NCI-H1694 treated with DMSO at 0.1 percent for 48 hours (cell line): Measurements from ENCODE around the gene ACKR2.

Source experiments
- DNase-seq: peaks from one replicate; lab custom pipeline; 2025; lab: John Stamatoyannopoulos, UW

The ACKR2 gene

DNA sequence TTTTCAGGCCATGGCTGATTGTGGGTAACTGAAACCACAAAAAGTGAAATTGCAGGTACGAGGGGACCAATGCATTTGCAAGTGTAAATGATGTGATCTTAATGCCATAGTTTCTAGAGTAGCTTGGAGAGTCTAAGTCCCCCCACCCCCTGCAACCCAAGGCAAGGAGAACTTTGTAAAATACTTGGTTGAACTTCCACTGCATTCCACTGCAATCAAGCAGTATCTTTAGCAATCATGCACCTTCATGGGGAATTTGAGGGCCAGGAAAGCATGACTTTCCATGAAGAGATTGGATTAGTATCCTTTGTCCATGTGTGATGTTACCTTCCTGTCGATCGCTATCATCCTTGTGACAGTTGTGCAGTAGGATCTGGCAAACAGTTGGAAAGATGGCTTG, 77.8 kb downstream of the ACKR2 start:
- DNase-seq, result no peak

DNA sequence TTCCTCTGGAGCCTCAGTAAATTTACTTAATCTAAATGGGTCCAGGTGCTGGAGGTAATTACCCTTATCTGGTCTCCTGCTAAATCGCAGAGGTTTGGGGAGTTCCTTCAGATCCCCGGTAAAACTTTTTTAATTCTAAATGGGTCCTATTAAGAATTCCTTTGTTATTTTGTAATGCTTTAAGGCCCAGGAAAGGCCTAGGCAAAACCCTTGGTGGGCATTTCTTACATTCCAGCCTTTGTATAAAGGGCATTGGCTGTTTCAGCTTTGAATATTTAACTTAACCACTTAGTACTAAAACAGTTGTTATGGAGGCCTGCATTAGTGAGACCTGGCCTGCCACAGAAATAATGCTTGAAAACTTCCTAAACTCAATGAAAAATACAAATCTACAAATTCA, 81.8 kb downstream of the ACKR2 start:
- no peak for DNase-seq

DNA sequence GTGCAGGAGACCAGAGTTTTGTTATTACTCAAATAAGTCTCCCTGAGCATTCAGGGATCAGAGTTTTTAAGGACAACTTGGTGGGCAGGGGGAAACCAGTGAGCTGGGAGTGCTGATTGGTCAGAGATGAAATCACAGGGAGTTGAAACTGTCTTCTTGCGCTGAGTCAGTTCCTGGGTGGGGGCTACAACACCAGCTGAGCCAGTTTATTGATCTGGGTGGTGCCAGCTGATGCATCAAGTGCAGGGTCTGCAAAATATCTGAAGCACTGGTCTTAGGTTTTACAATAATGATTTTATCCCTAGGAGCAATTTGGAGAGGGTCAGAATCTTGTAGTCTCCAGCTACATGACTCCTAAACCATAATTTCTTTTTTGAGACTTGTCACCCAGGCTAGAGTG, 82.9 kb downstream of the ACKR2 start:
- DNase-seq, result no peak

DNA sequence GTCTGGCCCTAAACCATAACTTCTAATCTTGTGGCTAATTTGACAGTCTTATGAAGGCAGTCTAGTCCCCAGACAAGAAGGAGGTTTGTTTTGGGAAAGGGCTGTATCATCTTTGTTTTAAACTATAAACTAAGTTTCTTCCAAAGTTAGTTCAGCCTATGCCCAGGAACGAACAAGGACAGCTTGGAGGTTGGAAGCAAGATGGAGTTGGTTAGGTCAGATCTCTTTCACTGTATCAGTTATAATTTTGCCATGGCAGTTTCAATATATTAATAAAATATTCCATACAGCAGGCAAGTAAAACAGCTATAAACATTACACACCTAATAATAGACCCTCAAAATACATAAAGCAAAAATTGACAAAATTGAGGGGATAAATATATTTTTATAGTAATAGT, 83.6 kb downstream of the ACKR2 start:
- DNase-seq, result no peak

DNA sequence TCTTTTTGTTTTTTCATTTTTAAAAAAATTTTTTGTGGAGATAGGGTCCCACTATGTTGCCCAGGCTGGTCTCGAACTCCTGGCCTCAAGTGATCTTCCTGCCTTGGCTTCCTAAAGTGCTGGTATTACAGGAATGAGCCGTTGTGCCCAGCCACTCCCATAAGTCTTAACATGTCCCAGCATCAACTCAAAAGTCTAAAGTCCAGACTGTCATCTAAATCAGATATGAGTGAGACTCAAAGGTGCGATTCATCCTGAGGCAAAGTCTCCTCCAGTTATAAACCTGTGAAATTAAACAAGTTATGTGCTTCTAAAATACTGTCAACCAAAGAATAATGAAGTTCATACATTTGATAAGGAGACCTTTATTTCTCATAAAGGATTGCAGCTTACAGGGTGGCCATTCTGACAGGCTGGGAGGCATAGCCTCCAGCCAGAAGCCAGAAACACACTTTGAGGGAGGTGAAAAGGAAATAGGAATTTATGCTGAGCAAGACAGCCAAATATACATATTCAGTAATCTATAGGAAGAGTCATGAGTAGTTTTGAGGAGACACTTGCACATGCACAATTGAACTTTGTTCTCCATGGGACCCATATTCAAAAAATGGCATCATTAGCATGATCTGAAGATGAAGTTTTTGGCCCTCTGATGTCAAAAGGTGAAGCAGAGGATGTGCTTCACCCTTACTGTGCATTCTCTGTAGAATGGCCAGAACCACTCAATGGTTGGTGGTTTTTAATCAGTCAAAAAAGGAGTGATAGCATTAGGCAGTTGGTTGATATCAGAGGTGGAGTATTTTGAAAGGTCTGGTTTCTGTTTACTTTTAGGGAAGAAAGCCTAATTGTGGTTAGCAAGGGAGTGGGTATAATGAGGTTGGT, 85.7 kb downstream of the ACKR2 start:
- DNase-seq, result no peak

DNA sequence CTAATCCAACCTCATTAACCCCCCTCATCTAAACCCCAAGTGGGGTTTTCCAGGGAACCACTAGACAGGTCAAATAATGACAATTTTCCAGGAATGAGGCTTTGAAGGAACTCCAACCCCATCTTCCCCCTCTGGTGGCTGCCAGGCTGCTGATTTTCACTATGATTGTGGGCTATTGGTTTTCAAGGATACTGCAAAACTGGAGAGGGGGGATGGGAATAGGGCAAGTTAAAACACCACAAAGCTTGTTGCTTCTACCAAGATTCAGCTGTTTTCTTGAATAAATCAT, 86.3 kb downstream of the ACKR2 start:
- no peak for DNase-seq

DNA sequence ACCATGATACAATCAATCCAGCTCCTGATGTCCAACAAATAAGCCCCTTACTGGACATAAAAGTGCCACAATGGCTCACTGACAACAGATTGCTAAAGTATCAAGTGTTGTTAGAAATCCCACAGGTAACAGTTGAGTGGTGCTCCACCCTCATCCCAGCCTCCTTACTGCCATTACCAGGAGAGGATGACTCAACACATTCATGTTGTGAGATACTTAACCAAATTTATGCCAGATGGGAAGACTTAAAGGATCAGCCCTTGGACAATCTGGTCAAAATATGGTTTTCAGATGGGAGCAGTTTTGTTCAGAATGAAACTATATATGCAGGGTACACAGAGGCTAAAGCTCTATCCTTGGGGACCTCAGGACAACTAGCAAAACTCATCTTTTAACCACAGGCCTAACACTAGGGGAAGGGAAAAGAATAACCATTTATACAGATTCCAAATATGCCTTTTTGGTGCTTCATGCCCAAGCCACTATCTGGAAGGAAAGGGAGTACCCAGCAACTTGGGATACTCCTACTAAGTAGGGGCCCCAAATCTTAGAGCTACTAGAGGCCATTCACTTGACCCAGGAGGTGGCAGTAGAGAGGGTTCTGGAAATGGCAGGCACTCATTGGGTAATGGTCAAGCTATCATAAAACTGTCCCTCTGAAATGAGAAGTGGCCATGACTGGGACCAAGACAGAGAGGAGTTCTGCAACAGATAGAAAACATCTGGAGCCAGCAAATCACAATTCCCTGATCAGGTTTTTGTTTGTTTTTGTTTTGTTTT, 89.8 kb downstream of the ACKR2 start:
- no peak for DNase-seq

DNA sequence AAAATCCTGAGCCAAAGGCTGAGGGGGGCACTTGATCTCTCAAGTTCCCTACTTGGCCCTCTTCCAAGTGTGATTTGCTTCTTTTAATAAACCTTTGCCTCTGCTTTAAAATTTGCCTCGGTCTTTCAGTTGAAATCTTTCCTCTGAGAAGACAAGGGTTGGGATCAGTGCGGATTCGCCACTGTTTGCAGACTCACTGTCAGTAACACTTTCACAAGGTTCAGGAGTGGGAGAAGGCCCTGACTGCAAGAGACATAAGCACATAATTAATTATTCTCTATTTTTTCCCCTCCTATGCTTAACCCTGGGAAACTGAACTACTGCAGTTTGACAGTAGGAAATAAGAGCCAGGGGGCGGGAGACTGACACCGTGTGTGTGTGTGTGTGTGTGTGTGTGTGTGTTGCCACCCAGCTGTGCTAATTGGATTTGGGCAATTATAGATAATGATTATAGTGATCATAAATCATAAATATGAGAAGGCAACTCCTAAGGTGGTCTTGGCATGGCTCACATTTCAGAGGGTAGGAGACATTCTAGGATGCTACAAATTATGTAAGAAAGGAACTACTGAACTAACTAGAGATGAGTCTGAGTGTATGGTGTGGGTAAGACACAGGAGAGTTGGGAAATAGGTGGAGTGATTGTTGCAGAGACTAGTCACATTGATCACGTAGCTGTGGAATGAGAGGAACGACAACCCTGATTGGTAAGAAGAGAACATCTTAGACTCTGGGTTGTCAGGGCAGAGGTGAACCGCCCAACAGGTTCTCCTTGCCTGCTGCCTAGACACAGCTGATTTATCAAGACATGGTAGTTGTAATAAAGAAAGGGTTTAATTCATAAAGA, 91.2 kb downstream of the ACKR2 start:
- DNase-seq, result no peak

DNA sequence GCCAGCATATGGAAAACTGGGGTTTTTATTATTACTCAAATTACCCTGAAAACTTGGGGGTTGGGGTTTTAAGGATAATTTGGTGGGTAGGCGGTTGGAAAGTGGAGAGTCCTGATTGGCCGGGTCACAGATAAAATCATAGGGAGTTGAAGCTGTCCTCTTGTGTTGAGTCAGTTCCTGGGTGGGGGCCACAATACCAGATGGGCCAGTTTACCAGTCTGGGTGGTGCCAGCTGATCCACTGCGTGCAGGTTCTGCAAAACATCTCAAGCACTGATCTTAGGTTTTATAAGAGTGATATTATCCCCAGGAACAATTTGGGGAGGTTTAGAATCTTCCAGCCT, 91.8 kb downstream of the ACKR2 start:
- DNase-seq, result no peak

DNA sequence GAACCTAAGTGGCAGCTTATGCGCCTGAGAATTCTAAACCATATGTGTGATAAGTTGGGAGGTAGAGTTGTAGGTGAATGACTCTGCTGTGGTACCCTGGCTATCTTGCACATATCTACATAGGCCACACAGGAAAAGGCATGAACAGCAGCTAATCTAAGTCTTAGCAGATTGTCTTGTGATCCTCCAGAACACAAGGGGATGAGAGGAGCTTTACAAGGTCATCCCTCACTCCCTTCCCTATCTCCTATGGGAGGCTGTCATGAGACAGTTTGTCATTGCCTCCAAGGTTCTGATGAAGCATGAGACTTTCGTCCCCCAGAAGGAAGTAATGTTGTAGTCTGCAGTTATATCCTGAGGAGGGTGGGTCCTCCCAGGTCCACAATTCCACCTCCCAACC, 93.0 kb downstream of the ACKR2 start:
- DNase-seq, result no peak

DNA sequence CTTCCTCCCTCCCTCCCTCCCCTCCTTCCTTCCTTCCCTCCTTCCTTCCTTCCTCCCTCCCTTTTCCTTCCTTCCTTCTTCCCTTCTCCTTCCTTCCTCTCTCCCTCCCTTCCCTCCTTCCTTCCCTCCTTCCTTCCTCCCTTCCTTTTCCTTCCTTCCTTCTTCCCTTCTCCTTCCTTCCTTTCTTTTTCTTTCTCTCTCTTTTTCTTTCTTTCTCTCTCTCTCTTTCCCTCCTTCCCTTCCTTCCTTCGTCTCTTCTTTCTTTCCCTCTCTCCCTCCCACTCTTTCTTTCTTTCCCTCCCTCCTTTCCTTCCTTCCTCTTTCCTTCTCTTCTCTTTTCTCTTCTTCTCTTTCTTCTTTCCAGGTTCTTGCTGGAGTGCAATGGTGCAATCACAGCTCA, 94.8 kb downstream of the ACKR2 start:
- DNase-seq, result no peak

DNA sequence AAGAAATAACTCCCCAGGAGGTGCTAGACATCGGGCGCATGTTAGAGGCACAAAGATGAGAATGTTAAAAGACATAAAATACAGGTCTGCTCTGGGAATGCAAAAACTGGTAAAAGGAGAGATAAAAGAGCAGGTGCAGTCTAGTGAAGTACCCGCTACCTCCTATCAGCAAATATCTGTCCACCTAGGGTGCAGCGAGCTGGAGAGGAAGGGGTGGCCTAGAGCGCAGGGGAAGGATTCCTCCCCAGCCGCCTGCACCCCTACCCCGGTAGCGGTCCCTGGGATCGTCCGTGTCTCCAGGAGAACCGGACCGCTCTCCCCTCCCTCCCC, 96.5 kb downstream of the ACKR2 start:
- DNase-seq, result no peak

DNA sequence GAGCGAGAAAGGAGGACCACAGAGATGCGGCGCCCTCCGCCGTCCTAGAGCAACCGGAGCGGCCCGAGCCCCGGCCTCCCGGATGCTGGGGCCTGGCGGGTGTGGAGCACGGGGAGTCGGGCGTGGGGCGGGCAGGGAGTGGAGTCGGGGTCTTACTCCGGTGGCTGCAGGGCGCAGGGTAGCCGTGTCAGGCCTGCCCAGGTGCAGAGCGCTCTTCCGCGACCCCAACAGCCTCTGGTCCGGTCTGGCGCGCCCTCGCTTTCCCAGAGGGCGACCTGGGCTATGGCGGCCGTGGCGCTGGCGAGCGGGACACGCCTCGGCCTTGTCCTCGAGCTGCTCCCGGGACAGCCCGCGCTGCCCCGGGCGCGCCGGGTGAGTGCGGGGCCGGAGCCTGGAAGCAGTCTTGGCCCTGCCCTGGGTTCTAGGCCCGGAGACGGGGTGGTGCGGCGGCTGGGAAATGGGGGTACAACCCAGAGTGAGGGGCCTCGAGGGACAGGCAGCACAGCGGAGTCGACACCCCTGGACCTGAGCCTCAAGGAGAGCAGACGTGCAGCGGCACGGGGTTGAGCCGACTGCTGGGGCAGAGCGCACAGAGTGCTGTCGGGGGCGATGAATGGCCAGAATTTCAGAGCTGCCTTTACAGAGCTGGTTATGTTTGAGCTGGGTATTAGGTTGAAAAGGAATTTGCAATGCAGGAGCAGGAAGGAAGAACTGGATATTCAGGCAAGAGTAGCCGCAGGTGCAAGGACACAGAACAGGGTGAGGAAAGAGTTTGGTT, 97.0 kb downstream of the ACKR2 start, which contains the start of gene ZNF662:
ZNF662 (plus strand) TSS at position 73 of the 778 bp plus-strand sequence. CDS start 1,973 bp downstream, outside the sequence.
- no peak for DNase-seq

DNA sequence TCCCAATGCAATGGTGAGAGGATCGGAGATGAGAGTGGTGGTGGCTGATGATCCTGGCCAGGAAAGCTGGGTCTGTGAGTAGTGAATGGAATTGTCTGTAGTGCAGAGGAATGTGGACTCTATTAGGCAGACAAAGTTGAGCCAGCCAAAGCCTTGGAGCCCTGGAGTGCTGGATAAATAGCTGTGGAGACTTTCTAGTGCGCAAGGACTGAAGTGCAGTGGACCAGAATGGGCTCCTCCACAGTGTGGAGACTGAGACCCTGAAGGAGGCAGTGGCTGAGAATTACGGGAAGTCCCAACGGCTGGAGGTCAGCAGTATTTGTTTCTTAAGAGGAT, 97.6 kb downstream of the ACKR2 start:
- no peak for DNase-seq

DNA sequence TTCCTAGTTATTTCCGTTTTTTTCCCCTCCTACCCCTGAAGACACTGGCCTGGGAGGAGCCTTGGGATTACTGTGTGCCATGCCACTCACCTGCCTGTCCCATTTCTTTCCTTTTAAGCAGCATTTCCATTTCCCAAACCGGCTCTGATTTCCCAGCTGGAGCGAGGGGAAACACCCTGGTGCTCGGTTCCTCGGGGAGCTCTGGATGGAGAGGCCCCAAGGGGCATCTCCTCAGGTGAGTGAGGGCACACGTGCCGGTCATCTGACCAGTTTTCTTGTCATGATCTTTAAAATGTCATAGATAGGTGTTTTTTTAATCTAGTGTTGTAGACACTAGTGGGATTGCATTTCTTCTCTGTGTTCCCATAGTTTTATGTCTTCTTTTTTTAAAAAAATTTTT, 99.4 kb downstream of the ACKR2 start:
- DNase-seq, result no peak

DNA sequence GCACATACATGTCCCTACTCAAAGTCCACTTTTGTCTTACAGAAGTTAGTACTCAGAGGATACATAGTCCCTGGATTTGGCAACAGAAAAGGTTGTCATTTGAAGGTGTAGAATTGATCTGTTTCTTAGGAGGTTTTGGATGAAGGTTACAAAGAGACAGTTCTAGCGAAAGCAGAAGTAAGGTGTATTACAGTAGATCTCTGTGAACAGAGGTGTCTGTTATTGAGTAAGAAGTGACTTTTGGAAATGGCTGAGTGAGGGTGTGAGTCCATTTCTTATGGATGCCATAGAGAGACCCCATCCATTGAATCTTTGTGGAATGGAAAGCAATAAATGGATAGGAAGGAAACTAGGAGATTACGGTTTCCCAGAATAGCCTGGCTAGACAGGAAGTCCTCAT, 102.3 kb downstream of the ACKR2 start:
- no peak for DNase-seq

DNA sequence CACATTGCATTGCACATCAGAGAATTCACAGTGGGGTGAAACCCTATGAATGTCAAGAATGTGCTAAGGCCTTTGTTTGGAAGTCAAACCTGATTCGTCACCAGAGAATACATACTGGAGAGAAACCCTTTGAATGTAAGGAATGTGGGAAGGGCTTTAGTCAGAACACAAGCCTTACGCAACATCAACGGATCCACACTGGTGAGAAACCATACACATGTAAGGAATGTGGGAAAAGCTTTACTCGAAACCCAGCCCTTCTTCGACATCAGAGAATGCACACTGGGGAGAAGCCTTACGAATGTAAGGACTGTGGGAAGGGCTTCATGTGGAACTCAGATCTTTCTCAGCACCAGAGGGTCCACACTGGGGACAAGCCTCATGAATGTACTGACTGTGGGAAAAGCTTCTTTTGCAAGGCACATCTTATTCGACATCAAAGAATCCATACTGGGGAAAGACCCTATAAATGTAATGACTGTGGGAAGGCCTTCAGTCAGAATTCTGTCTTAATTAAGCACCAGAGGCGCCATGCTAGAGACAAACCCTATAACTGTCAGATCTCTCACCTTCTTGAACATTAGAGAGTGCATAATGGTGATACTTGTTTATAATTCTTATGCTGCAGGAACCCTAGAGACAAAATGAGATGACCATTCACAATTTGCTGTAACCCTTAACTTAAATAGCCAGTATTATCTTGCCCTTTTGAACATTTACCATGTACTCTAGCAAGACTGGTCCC, 105.7 kb downstream of the ACKR2 start:
- no peak for DNase-seq
